Mucosa of stomach (tissue), 1 donor: Measurements from ENCODE around the gene TAPBP.

ENCODE experiments used
- H3K27me3 ChIP-seq: one replicate; pipeline ENCODE4 v1.7.0; 2013; ENCODE audit warnings: mild to moderate bottlenecking, low read length; ENCODE audit not compliant: control insufficient read depth, insufficient read depth
- H3K36me3 ChIP-seq: one replicate; pipeline ENCODE4 v1.7.0; 2013; ENCODE audit warnings: low read length; ENCODE audit not compliant: control insufficient read depth, insufficient read depth
- H3K4me1 ChIP-seq: one replicate; pipeline ENCODE4 v1.7.0; 2013; ENCODE audit warnings: mild to moderate bottlenecking, low read length; ENCODE audit not compliant: control insufficient read depth, insufficient read depth
- H3K4me3 ChIP-seq: one replicate; pipeline ENCODE4 v1.7.0; 2013; ENCODE audit warnings: low read length
- H3K9ac ChIP-seq: one replicate; pipeline ENCODE4 v1.7.0; 2013; ENCODE audit warnings: mild to moderate bottlenecking, low read length, moderate library complexity
- H3K9me3 ChIP-seq: one replicate; pipeline ENCODE4 v1.7.0; 2013; ENCODE audit warnings: mild to moderate bottlenecking, low read length, moderate library complexity; ENCODE audit not compliant: control insufficient read depth
- donor health status: Pancreatic carcinoma.

Gene TAPBP

DNA sequence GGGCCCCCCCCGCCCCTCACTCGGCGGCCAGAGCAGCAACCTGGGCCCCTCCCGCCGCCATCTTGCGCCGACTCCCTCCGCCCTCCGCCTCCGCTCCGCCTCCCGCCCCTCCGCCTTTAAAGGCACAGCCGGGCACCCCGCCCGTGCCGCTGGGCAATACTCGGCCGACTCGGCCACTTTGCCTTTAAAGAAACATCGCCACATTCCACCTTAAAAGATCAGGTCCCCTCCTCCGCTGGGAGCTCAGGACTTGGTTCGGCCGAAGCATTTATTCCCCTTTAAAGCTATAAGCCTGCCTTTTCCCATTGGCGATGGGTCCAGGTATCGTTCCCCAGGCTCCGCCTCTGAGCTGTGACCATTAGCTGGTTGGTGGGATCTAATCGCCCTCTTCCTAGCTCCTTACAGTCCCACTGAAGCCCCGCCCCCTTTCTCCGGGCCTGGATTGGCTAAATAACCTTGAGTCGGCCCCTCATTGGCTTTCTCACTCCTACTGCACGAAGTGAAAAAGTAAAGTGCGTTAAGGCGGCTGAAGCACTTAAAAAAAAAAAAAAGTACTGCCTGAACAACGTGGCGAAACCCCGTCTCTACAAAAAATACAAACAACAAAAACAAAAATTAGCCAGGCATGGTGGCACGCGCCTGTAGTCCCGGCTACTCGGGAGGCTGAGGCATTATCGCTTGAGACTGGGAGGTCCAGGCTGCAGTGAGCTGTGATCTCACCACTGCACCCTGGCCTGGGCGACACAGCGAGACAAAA lies 4.0 kb upstream of the TAPBP start, which contains the start of gene ZBTB22:
Gene ZBTB22 (minus strand): TSS at position 76 of the 757 bp plus-strand sequence. CDS start 828 bp downstream, outside the sequence.
- Histone ChIP-seq H3K36me3 (peaks cover 21% of the 10 kb centered on the region), H3K4me3 (peak within 1 kb of the TSS; percentile 54), H3K9ac (peak within 1 kb of the TSS; percentile 40), H3K27me3 (no peaks in the 10 kb centered on the region), H3K4me1 (peaks cover 56% of the 10 kb centered on the region), H3K9me3 (no peaks in the 10 kb centered on the region)

DNA sequence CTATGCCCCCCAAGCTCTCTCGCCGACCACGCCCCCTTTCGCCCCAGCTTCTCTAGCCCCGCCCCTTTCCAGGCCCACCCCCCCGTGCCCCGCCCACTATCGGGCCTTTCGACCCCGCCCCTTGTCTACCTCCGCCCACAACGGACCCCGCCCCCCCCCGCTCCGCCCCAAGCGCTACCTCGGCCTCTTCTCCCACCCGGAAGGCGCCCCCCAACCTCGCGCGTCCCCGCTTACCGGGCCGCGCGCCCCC lies 3.5 kb upstream of the TAPBP start:
- H3K36me3 ChIP-seq: peaks cover 21% of the 10 kb centered on the region
- H3K9ac ChIP-seq: no peak overlapping the region
- H3K9me3 ChIP-seq: no peaks in the 10 kb centered on the region
- H3K4me3 ChIP-seq: no peak overlapping the region
- H3K27me3 ChIP-seq: no peaks in the 10 kb centered on the region
- peaks cover 56% of the 10 kb centered on the region for H3K4me1 ChIP-seq

GRCh38 chr6:33316603-33317418 lies 2.9 kb upstream of the TAPBP start:
- Histone ChIP-seq H3K4me1 (peaks cover 55% of the 10 kb centered on the region), H3K9ac (no peak overlapping the region), H3K4me3 (no peak overlapping the region), H3K27me3 (no peaks in the 10 kb centered on the region), H3K36me3 (peaks cover 21% of the 10 kb centered on the region), H3K9me3 (no peaks in the 10 kb centered on the region)

GRCh38 chr6:33315793-33316602 lies 2.1 kb upstream of the TAPBP start:
- Histone ChIP-seq H3K36me3 (peaks cover 21% of the 10 kb centered on the region), H3K4me3 (no peak overlapping the region), H3K27me3 (no peaks in the 10 kb centered on the region), H3K9me3 (no peaks in the 10 kb centered on the region), H3K4me1 (peaks cover 49% of the 10 kb centered on the region), H3K9ac (no peak overlapping the region)

DNA sequence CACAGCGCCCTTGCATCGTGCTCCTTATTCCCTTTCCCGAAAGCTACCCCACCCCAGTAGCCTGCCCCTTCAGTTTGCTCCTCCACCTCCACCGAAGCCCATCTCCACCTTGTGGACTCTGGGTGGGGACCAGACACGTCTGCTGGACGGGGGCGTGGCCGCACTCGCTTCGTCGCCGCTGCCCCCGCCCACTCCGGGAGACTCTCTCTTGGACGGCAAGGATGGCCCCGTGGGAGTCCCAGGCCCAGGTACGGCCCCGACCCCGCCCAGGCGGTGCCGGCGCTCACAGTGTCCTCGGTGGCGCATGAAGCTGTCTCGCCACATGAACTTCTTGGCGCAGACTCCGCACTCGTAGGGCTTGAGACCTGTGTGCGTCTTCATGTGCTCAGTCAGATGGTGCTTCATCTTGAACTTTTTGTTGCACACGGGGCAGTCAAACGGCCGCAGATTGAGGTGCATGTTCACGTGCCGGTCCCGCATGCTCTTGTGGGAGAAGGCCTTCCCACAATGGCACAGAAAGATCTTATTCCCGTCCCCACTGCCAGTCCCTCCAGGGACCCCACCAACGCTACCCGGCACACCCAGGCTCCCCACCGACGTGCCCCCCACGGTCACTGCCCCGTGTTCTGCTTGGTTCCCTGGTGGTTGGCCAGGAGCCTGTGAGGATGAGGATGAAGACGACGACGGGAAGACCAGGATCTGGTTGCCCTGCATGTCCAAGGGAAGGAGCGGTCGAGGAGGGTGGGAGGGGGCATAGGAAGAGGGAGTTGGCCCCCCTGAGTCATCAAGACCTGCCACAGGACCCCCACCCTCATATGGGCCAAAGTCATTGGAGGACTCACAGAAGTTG lies 1.3 kb upstream of the TAPBP start:
- Histone ChIP-seq H3K9ac (peak overlapping the region; percentile 94), H3K4me3 (peak overlapping the region; percentile 96), H3K36me3 (peaks cover 16% of the 10 kb centered on the region), H3K4me1 (peaks cover 41% of the 10 kb centered on the region), H3K27me3 (no peaks in the 10 kb centered on the region), H3K9me3 (no peaks in the 10 kb centered on the region)

- H3K9ac ChIP-seq: peak overlapping the region; percentile 94
- no peaks in the 10 kb centered on the region for H3K9me3 ChIP-seq
- peak overlapping the region; percentile 96 for H3K4me3 ChIP-seq
- peaks cover 37% of the 10 kb centered on the region for H3K4me1 ChIP-seq
- no peaks in the 10 kb centered on the region for H3K27me3 ChIP-seq
- peaks cover 10% of the 10 kb centered on the region for H3K36me3 ChIP-seq
Observed at GRCh38 chr6:33314515-33314942, 651 bp upstream of the TAPBP start.

GRCh38 chr6:33313105-33313708 lies 671 bp downstream of the TAPBP start:
- Histone ChIP-seq H3K4me3 (peak overlapping the region; percentile 96), H3K9ac (peak overlapping the region; percentile 94), H3K9me3 (no peaks in the 10 kb centered on the region), H3K36me3 (no peaks in the 10 kb centered on the region), H3K4me1 (peaks cover 29% of the 10 kb centered on the region), H3K27me3 (no peaks in the 10 kb centered on the region)

DNA sequence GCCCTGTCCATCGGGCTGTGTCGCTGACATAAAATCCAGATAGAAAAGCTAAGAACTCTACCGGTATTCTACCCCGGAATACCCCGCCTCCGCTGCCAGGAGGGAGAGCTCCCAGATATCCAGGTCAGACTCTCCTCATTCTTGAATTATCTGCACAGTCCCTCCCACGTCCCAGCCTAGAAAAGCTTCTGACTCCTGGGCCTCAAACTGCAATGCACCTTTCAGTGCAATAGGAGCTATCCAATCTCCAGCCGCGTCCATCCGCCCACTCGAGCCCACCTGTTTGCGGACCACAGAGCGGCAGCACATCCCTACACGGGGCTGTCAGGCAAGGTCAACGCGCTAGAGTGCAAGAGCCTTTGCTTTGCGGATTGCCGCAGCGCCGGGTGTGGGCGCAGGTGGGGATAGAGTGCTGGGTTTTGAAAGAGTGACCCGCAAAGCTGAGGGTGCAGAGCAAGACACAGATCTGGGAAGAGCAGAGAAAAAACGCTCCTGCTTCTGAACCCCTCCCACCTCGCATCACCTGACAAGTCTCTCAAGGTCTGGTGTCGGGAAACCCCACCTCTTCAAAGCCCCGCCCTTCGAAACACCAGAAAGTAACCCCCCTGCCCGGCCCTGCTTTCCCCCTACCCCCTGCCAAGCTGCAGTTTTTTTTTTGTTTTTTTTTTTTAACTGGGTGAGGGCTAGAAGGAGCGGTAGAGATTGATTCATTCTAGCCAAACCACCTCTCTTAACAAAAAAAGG lies 1.3 kb downstream of the TAPBP start:
- peak overlapping the region; percentile 96 for H3K4me3 ChIP-seq
- peak overlapping the region; percentile 94 for H3K9ac ChIP-seq
- no peaks in the 10 kb centered on the region for H3K36me3 ChIP-seq
- H3K4me1 ChIP-seq: peaks cover 28% of the 10 kb centered on the region
- no peaks in the 10 kb centered on the region for H3K9me3 ChIP-seq
- no peaks in the 10 kb centered on the region for H3K27me3 ChIP-seq

GRCh38 chr6:33306356-33306755 lies 7.5 kb downstream of the TAPBP start:
- H3K4me1 ChIP-seq: no peaks in the 10 kb centered on the region
- H3K36me3 ChIP-seq: peaks cover 6% of the 10 kb centered on the region
- H3K9me3 ChIP-seq: no peaks in the 10 kb centered on the region

DNA sequence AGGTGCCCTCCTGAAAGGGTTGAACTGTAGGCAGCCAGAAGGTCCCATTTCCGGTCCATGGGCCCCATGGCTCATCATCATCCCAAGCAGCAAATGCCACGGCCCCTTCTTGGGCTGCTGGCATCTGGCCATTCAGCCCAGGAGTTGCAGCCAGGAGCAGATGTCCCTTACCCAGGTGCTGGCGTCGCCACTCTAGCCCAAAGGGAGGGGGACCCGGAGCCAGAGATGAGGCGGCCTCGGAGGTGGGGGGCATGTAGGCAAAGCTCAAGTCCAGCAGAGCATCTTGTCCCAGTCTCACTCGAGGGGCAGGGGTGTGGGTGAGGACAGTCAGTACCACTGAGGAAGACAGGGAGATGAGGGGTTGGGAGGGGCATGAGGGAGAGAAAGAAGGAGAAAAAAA lies 8.8 kb downstream of the TAPBP start:
- Histone ChIP-seq H3K4me3 (no peak overlapping the region), H3K9ac (no peak overlapping the region), H3K36me3 (peaks cover 6% of the 10 kb centered on the region), H3K9me3 (no peaks in the 10 kb centered on the region), H3K27me3 (no peaks in the 10 kb centered on the region), H3K4me1 (no peaks in the 10 kb centered on the region)

More at GRCh38 chr6:33306356-33306755, 7.5 kb downstream of the TAPBP start:
- no peak overlapping the region for H3K4me3 ChIP-seq
- no peak overlapping the region for H3K9ac ChIP-seq
- no peaks in the 10 kb centered on the region for H3K27me3 ChIP-seq
